SK-N-SH treated with all-trans-retinoic acid at 6 μM for 48 hours (cell line): ENCODE measurements around the gene SGCA.

Experiments used
- ARNTL ChIP-seq: fragments of 450-650 bp; formaldehyde crosslinking; IDR thresholded peaks from 2 replicates; pipeline ENCODE4 v1.5.0; 2020; ENCODE audit warnings: low read depth, mild to moderate bottlenecking, moderate library complexity, borderline replicate concordance
- CSDC2 ChIP-seq: fragments of 250-450 bp; sonication (Bioruptor Pico); IDR thresholded peaks from 2 replicates; pipeline ENCODE4 v1.5.0; 2020; ENCODE audit warnings: mild to moderate bottlenecking, moderate library complexity
- ESRRG ChIP-seq: fragments of 250-450 bp; sonication (Bioruptor Pico); IDR thresholded peaks from 2 replicates; pipeline ENCODE4 v1.6.1; 2021; ENCODE audit warnings: mild to moderate bottlenecking
- ISL1 ChIP-seq: fragments of 250-450 bp; sonication (Bioruptor Pico); IDR thresholded peaks from 2 replicates; pipeline ENCODE4 v2.1.2; 2022; ENCODE audit warnings: mild to moderate bottlenecking, moderate library complexity
- OSR1 ChIP-seq: fragments of 250-450 bp; sonication (Bioruptor Pico); IDR thresholded peaks from 2 replicates; pipeline ENCODE4 v1.8.0; 2022; ENCODE audit warnings: moderate library complexity, mild to moderate bottlenecking, inconsistent platforms
- RARB ChIP-seq: fragments of 250-450 bp; sonication (Bioruptor Pico); IDR thresholded peaks from 2 replicates; pipeline ENCODE4 v1.8.0; 2021; ENCODE audit warnings: mild to moderate bottlenecking, moderate library complexity
- TCF4 ChIP-seq: fragments of 250-450 bp; sonication (Bioruptor Pico); IDR thresholded peaks from 2 replicates; pipeline ENCODE4 v1.8.0; 2021; ENCODE audit warnings: mild to moderate bottlenecking, moderate library complexity, borderline replicate concordance
- ZFP3 ChIP-seq: fragments of 250-450 bp; sonication (Bioruptor Pico); IDR thresholded peaks from 2 replicates; pipeline ENCODE4 v1.5.0; 2020; ENCODE audit warnings: mild to moderate bottlenecking, moderate library complexity
- TF ChIP-seq, protein P1 (sequence below): fragments of 250-450 bp; sonication (Bioruptor Pico); IDR thresholded peaks from 2 replicates; pipeline ENCODE4 v1.8.0; 2020; ENCODE audit warnings: mild to moderate bottlenecking, moderate library complexity, borderline replicate concordance
- TF ChIP-seq, protein P2 (sequence below): fragments of 250-450 bp; sonication (Bioruptor Pico); IDR thresholded peaks from 2 replicates; pipeline ENCODE4 v1.8.0; 2021; ENCODE audit warnings: low read depth, mild to moderate bottlenecking, moderate library complexity, borderline replicate concordance

DNA sequence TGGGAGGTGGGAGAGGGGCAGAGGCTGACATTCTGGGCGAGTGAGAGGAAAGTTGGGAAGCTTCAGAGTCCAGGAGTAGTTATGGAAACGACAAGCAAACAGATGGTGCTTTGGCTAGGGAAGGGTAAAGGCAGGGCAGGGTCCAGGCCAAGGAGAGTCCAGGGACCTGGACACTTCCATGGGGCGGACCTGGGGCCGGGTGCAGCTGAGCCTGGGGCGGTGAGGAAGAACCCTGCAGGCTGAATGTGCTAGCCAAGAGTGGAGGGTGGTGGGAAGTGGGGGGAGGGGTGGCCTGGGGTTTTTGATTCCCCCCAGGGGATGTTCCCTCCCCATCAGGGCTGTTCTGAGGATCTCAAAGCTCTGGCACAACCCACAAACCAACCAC lies 18.0 kb upstream of the SGCA start:
- TF ChIP-seq ISL1 (CRISPR knock-in tag) (no peak), RARB (CRISPR knock-in tag) (no peak), TCF4 (CRISPR knock-in tag) (no peak), ZFP3 (CRISPR knock-in tag) (no peak), CSDC2 (CRISPR knock-in tag) (no peak), OSR1 (CRISPR knock-in tag) (no peak), ARNTL (CRISPR knock-in tag) (no peak), ESRRG (no peak)
- TF ChIP-seq, protein P1, sequence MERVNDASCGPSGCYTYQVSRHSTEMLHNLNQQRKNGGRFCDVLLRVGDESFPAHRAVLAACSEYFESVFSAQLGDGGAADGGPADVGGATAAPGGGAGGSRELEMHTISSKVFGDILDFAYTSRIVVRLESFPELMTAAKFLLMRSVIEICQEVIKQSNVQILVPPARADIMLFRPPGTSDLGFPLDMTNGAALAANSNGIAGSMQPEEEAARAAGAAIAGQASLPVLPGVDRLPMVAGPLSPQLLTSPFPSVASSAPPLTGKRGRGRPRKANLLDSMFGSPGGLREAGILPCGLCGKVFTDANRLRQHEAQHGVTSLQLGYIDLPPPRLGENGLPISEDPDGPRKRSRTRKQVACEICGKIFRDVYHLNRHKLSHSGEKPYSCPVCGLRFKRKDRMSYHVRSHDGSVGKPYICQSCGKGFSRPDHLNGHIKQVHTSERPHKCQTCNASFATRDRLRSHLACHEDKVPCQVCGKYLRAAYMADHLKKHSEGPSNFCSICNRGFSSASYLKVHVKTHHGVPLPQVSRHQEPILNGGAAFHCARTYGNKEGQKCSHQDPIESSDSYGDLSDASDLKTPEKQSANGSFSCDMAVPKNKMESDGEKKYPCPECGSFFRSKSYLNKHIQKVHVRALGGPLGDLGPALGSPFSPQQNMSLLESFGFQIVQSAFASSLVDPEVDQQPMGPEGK (CRISPR knock-in tag): no peak
- TF ChIP-seq, protein P2, sequence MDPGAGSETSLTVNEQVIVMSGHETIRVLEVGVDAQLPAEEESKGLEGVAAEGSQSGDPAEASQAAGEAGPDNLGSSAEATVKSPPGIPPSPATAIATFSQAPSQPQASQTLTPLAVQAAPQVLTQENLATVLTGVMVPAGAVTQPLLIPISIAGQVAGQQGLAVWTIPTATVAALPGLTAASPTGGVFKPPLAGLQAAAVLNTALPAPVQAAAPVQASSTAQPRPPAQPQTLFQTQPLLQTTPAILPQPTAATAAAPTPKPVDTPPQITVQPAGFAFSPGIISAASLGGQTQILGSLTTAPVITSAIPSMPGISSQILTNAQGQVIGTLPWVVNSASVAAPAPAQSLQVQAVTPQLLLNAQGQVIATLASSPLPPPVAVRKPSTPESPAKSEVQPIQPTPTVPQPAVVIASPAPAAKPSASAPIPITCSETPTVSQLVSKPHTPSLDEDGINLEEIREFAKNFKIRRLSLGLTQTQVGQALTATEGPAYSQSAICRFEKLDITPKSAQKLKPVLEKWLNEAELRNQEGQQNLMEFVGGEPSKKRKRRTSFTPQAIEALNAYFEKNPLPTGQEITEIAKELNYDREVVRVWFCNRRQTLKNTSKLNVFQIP (CRISPR knock-in tag): no peak
